ENCODE data around the gene NCSTN.

NCSTN gene

GRCh38 chr1:160400646-160401486 is 57.7 kb downstream of the NCSTN start:
- Histone ChIP-seq H3K4me1 (ENCODE audit: insufficient read depth, low read length) (peaks cover 8% of the 10 kb centered on the region), H3K4me3 (ENCODE audit: low read depth in 1 of 2, low read length in 2 of 2) (peak overlapping the region; percentile 71 to 92), H3K9ac (ENCODE audit: low read length) (peak overlapping the region; percentile 41), H3K36me3 (ENCODE audit: insufficient read depth, low read length) (no peaks in the 10 kb centered on the region), H3K27ac (ENCODE audit: low read depth, low read length) (peak overlapping the region; percentile 77), H3K27me3 (ENCODE audit: control insufficient read depth in 1 of 2, insufficient read depth in 2 of 2, low read length in 2 of 2) (no peaks in the 10 kb centered on the region), H3K9me3 (ENCODE audit: low read length) (no peaks in the 10 kb centered on the region)

GRCh38 chr1:160401487-160401805 is 58.3 kb downstream of the NCSTN start:
- no peaks in the 10 kb centered on the region for H3K27me3 ChIP-seq (ENCODE audit: control insufficient read depth in 1 of 2, insufficient read depth in 2 of 2, low read length in 2 of 2)
- peak overlapping the region; percentile 41 for H3K9ac ChIP-seq (ENCODE audit: low read length)
- H3K4me1 ChIP-seq (ENCODE audit: insufficient read depth, low read length): peaks cover 8% of the 10 kb centered on the region
- no peaks in the 10 kb centered on the region for H3K9me3 ChIP-seq (ENCODE audit: low read length)
- no peak overlapping the region for H3K27ac ChIP-seq (ENCODE audit: low read depth, low read length)
- H3K4me3 ChIP-seq (ENCODE audit: low read depth in 1 of 2, low read length in 2 of 2): peak overlapping the region; percentile 71 to 92
- H3K36me3 ChIP-seq (ENCODE audit: insufficient read depth, low read length): no peaks in the 10 kb centered on the region

GRCh38 chr1:160402001-160402795 is 59.0 kb downstream of the NCSTN start:
- peak overlapping the region in 1 of 2 donors; percentile 71 for H3K4me3 ChIP-seq (ENCODE audit: low read depth in 1 of 2, low read length in 2 of 2)

GRCh38 chr1:160403244-160403643 is 60.1 kb downstream of the NCSTN start:
- Histone ChIP-seq H3K4me1 (ENCODE audit: insufficient read depth, low read length) (peaks cover 8% of the 10 kb centered on the region), H3K4me3 (ENCODE audit: low read depth in 1 of 2, low read length in 2 of 2) (no peak overlapping the region), H3K36me3 (ENCODE audit: insufficient read depth, low read length) (no peaks in the 10 kb centered on the region), H3K27me3 (ENCODE audit: control insufficient read depth in 1 of 2, insufficient read depth in 2 of 2, low read length in 2 of 2) (no peaks in the 10 kb centered on the region), H3K9ac (ENCODE audit: low read length) (no peak overlapping the region), H3K9me3 (ENCODE audit: low read length) (no peaks in the 10 kb centered on the region), H3K27ac (ENCODE audit: low read depth, low read length) (no peak overlapping the region)

More at GRCh38 chr1:160402001-160402795, 59.0 kb downstream of the NCSTN start:
- no peaks in the 10 kb centered on the region for H3K9me3 ChIP-seq (ENCODE audit: low read length)
- H3K27me3 ChIP-seq (ENCODE audit: control insufficient read depth in 1 of 2, insufficient read depth in 2 of 2, low read length in 2 of 2): no peaks in the 10 kb centered on the region
- no peak overlapping the region for H3K27ac ChIP-seq (ENCODE audit: low read depth, low read length)
- no peak overlapping the region for H3K9ac ChIP-seq (ENCODE audit: low read length)
- peaks cover 8% of the 10 kb centered on the region for H3K4me1 ChIP-seq (ENCODE audit: insufficient read depth, low read length)
- no peaks in the 10 kb centered on the region for H3K36me3 ChIP-seq (ENCODE audit: insufficient read depth, low read length)

GRCh38 chr1:160404094-160404493 is 60.9 kb downstream of the NCSTN start:
- Histone ChIP-seq H3K4me3 (ENCODE audit: low read depth in 1 of 2, low read length in 2 of 2) (no peak overlapping the region), H3K4me1 (ENCODE audit: insufficient read depth, low read length) (peaks cover 8% of the 10 kb centered on the region), H3K27me3 (ENCODE audit: control insufficient read depth in 1 of 2, insufficient read depth in 2 of 2, low read length in 2 of 2) (no peaks in the 10 kb centered on the region), H3K36me3 (ENCODE audit: insufficient read depth, low read length) (no peaks in the 10 kb centered on the region), H3K27ac (ENCODE audit: low read depth, low read length) (no peak overlapping the region), H3K9ac (ENCODE audit: low read length) (no peak overlapping the region), H3K9me3 (ENCODE audit: low read length) (no peaks in the 10 kb centered on the region)

- Histone ChIP-seq H3K27me3 (ENCODE audit: control insufficient read depth in 1 of 2, insufficient read depth in 2 of 2, low read length in 2 of 2) (no peaks in the 10 kb centered on the region), H3K9ac (ENCODE audit: low read length) (no peak overlapping the region), H3K4me3 (ENCODE audit: low read depth in 1 of 2, low read length in 2 of 2) (no peak overlapping the region), H3K27ac (ENCODE audit: low read depth, low read length) (no peak overlapping the region), H3K4me1 (ENCODE audit: insufficient read depth, low read length) (peaks cover 16% of the 10 kb centered on the region), H3K36me3 (ENCODE audit: insufficient read depth, low read length) (no peaks in the 10 kb centered on the region), H3K9me3 (ENCODE audit: low read length) (no peaks in the 10 kb centered on the region)
These were observed 62.2 kb downstream of the NCSTN start for GRCh38 chr1:160405331-160405877.

- H3K36me3 ChIP-seq (ENCODE audit: insufficient read depth, low read length): no peaks in the 10 kb centered on the region
- no peaks in the 10 kb centered on the region for H3K9me3 ChIP-seq (ENCODE audit: low read length)
- no peak overlapping the region for H3K27ac ChIP-seq (ENCODE audit: low read depth, low read length)
- H3K4me1 ChIP-seq (ENCODE audit: insufficient read depth, low read length): peaks cover 24% of the 10 kb centered on the region
- no peaks in the 10 kb centered on the region for H3K27me3 ChIP-seq (ENCODE audit: control insufficient read depth in 1 of 2, insufficient read depth in 2 of 2, low read length in 2 of 2)
- H3K4me3 ChIP-seq (ENCODE audit: low read depth in 1 of 2, low read length in 2 of 2): no peak overlapping the region
- no peak overlapping the region for H3K9ac ChIP-seq (ENCODE audit: low read length)
These were observed 63.2 kb downstream of the NCSTN start for GRCh38 chr1:160406131-160406968.

GRCh38 chr1:160407839-160408801 is 64.9 kb downstream of the NCSTN start:
- no peaks in the 10 kb centered on the region for H3K9me3 ChIP-seq (ENCODE audit: low read length)
- H3K9ac ChIP-seq (ENCODE audit: low read length): no peak overlapping the region
- no peaks in the 10 kb centered on the region for H3K27me3 ChIP-seq (ENCODE audit: control insufficient read depth in 1 of 2, insufficient read depth in 2 of 2, low read length in 2 of 2)
- no peaks in the 10 kb centered on the region for H3K36me3 ChIP-seq (ENCODE audit: insufficient read depth, low read length)
- no peak overlapping the region for H3K27ac ChIP-seq (ENCODE audit: low read depth, low read length)
- peaks cover 21% of the 10 kb centered on the region for H3K4me1 ChIP-seq (ENCODE audit: insufficient read depth, low read length)
- no peak overlapping the region for H3K4me3 ChIP-seq (ENCODE audit: low read depth in 1 of 2, low read length in 2 of 2)

Data from muscle layer of colon (tissue), 2 donors.